HG02885 (cell line): ENCODE data around the gene DNAAF2.
"Not testable (repeated sequence)": the region's sequence is repeated elsewhere in the genome, so short reads cannot be mapped to it uniquely, and the experiment has no call there.

ENCODE experiments used
- ATAC-seq: cut with Tn5 transposase; IDR thresholded peaks from one replicate; pipeline ENCODE4 v1.9.1; 2021; ENCODE audit warnings: mild to moderate bottlenecking; ENCODE audit not compliant: unreplicated experiment, poor library complexity

DNAAF2 gene

GRCh38 chr14:49623387-49623786 lies 11.7 kb downstream of the DNAAF2 start:
- no peak for ATAC-seq

GRCh38 chr14:49622022-49622607 lies 12.9 kb downstream of the DNAAF2 start:
- ATAC-seq = no peak

GRCh38 chr14:49621114-49621881 lies 13.7 kb downstream of the DNAAF2 start:
- ATAC-seq = peak; percentile 31

GRCh38 chr14:49620182-49621113 lies 14.6 kb downstream of the DNAAF2 start, which contains the start of the genes MGAT2 and RPL36AL:
TSS of gene MGAT2 (plus strand) at chr14:49620799. CDS start at chr14:49621269, 470 bp downstream.
TSS of gene RPL36AL (minus strand) at chr14:49620626. CDS start at chr14:49619104, 1,522 bp downstream.
- peak; percentile 93 for ATAC-seq

GRCh38 chr14:49619730-49620129 lies 15.3 kb downstream of the DNAAF2 start:
- no peak for ATAC-seq

- ATAC-seq = not testable (repeated sequence)
Observed at GRCh38 chr14:49619273-49619672, 15.8 kb downstream of the DNAAF2 start.

- ATAC-seq = no peak
Observed at GRCh38 chr14:49617852-49618519, 17.1 kb downstream of the DNAAF2 start.

GRCh38 chr14:49615776-49616175 lies 19.3 kb downstream of the DNAAF2 start:
- no peak for ATAC-seq

GRCh38 chr14:49614196-49614595 lies 20.8 kb downstream of the DNAAF2 start:
- no peak for ATAC-seq

GRCh38 chr14:49612671-49613070 lies 22.4 kb downstream of the DNAAF2 start:
- no peak for ATAC-seq

GRCh38 chr14:49612251-49612650 lies 22.8 kb downstream of the DNAAF2 start:
- ATAC-seq = no peak

- ATAC-seq = no peak
Observed at GRCh38 chr14:49607583-49607982, 27.5 kb downstream of the DNAAF2 start.

- peak; percentile 56 for ATAC-seq
Observed at GRCh38 chr14:49598485-49599300, 36.4 kb downstream of the DNAAF2 start, which contains the start of gene LRR1. TSS of gene LRR1 (plus strand) at chr14:49598940. CDS start at chr14:49599021, 81 bp downstream.

GRCh38 chr14:49598189-49598484 lies 36.9 kb downstream of the DNAAF2 start:
- ATAC-seq = no peak

GRCh38 chr14:49594347-49595091 lies 40.5 kb downstream of the DNAAF2 start:
- ATAC-seq = peak; percentile 34

GRCh38 chr14:49593016-49593415 lies 42.0 kb downstream of the DNAAF2 start:
- ATAC-seq = peak; percentile 36

GRCh38 chr14:49589387-49589786 lies 45.7 kb downstream of the DNAAF2 start:
- no peak for ATAC-seq

- ATAC-seq = peak; percentile 24
Observed at GRCh38 chr14:49586673-49587460, 48.2 kb downstream of the DNAAF2 start.
